GM10266 (cell line): Measurements from ENCODE around the gene ITGAV.

Source experiments
- DNase-seq: peaks from one replicate; pipeline ENCODE4 v3.0.0; 2012; ENCODE audit errors: extremely low spot score
- CTCF ChIP-seq: IDR thresholded peaks from 2 replicates; pipeline ENCODE4 v1.5.1; 2012; ENCODE audit warnings: mild to moderate bottlenecking, low read depth; ENCODE audit not compliant: control insufficient read depth, insufficient read depth; ENCODE audit errors: missing control alignments

ITGAV gene

DNA sequence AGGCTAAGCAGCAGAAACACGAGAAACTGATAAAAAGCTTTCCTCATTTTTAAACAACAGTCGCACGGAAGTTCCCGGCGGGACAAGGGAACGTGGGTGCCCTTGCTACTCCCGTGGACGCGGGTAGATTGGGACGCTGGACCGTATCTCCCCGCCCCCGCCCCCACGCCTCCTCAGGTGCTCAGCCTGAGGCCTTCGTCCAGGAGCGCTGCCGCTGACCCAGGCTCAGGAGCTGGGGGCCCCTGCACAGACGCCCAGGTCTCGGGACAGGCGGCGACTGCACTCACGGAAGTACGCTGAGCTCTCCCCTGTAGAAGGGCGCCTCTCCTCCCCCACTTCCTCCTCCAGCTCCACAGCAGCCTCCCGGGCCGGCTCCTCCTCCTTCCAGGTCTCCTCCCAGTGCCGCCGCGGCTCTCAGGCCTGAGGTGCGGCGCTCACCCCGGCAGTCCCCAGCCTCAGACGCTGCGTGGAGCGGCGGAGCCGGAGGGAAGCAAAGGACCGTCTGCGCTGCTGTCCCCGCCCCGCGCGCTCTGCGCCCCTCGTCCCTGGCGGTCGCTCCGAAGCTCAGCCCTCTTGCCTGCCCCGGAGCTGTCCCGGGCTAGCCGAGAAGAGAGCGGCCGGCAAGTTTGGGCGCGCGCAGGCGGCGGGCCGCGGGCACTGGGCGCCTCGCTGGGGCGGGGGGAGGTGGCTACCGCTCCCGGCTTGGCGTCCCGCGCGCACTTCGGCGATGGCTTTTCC, at the start of gene ITGAV:
Gene ITGAV (plus strand): TSS at position 445 of the 738 bp plus-strand sequence. CDS start 283 bp downstream, at position 728.
- DNase-seq = peak; percentile 90
- TF ChIP-seq CTCF = peak; percentile 0

DNA sequence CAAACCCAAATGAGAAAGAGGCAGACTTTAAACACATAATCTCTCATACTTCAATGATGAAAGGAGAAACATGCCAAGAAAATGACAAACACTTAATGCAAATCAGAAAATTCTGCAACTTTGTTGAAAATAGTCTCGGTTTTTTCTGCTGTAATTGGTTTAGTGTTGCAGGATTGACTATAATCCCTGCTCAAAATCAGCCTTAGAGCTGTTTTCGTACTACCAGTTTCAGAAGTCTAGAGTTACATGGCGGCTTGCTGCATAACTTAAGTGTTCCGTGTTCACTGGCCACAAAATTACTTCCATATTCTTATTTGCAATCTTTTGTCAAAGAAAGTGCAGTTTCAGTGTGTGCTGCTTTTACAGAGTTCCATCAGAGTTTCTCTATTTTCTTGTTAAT, 48.9 kb upstream of the ITGAV start:
- no peak for DNase-seq
- TF ChIP-seq CTCF = no peak

DNA sequence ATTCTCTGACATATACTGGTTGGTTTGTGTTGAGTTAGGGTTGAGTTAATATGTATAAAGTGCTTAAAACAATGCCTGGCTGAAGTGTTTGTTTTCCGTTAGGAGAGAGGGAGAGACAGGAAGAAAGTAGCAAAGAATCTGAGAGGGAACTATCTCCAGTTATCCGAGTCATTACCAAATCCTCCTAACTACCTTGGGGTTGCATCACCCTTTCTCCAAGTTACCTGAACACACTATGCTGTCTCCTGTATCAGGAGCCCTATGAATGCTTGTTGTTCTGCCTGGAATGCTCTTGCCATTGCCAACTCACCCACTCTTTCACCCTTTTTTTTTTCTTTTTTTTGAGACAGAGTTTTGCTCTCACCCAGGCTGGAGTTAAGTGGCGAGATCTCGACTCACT, 47.9 kb upstream of the ITGAV start:
- DNase-seq = no peak
- no peak for TF ChIP-seq CTCF

DNA sequence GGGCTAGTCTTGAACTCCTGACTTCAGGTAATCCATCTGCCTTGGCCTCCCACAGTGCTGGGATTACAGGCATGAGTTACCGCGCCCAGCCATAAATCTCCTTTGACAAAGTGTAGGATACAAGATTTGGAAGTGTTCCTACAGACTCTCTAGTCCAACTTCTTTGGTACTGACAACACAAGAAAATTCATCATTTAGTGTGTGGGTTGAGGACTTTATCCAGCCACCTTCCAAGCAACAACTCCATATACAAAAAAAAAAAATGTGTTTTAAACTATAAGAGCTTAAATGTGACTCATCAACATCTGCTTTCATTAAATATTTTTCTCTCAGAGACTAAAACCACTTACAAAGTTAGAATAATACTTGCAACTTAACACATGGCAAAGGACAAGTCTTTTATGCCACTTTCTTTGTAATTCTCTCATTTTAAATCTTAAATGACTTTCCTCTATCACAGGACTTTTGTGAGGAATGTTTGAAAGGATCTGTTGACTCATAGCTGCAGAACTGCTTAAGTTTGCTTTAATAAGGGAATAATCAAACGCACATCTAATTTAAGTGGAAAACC, 46.2 kb upstream of the ITGAV start:
- no peak for DNase-seq
- no peak for TF ChIP-seq CTCF

DNA sequence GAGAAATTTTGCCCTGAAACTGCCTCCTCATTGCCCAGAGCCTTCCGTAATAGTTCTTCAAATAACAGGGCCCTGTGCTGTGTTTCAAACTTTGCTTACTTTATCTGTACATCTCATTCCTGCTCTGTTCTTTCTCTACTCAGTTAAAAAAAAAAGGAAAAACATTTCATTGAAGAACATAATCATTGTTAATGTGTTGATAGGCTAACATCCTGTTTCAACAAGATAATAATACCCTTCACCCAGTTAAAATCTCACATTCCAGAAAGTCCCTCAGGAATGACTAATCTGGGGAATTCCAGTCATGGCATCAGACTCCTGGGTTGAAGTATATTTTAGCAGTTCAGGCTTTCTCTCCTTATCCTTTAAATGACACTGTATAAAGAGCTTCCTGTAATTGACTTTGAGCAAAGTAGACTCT, 45.6 kb upstream of the ITGAV start:
- DNase-seq = no peak
- TF ChIP-seq CTCF = no peak

DNA sequence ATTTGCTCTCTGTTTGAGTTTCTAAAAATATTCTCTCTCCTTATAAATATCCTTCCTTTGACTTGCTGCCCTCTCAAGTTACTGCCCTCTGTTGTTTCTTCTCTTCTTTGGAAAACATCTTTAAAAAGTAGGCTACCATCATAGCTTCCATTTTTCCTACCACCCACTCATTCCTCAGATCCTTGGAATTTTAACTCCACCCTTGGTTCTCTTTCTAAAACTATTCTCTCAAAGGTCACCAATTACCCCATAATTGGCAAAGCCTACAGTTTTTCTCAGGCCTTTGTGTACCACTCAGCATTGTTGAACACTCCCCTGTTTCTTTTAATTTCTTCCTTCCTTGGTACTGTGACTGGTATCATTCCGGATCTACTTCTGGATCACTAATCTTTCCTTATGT, 43.0 kb upstream of the ITGAV start:
- no peak for TF ChIP-seq CTCF
- no peak for DNase-seq

DNA sequence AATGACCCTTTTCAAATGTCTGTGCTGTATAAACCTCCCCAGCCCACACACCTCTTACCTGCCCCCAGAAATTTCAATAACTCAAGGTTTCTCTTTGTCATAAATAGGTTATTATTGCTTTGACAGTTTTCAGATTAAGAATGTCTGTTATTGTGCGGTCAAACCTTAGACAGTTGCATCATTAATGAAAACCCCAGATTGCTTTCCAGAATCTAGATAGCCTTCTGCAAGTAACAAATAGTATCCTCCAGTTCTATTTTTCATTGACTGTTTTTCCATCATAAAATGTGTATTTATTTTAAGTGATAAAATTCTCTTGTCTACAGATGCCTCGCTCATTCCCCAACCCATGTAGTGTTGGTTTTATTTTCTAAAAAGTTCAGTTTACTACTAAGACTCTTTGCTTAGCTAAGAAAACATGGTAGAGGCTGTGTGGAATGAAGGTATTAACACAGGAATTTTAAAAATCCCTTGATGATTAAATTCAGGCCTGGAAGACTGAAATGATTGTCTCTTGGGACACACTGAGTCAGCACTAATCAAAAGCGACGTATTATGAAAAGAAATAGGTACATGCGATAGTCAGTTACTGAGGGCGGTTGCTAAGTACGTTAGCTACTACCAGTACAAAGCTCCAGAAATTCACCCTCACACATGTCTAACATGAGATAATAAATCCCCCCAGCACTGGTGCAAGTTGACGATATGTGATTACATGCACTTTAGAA, 38.4 kb upstream of the ITGAV start:
- DNase-seq = no peak
- no peak for TF ChIP-seq CTCF
